ENCODE results near the gene DNAH2.
"Not testable (repeated sequence)": the region's sequence is repeated elsewhere in the genome, so short reads cannot be mapped to it uniquely, and the experiment has no call there.

Gene DNAH2

GRCh38 chr17:7780736-7781135, 63.2 kb downstream of the DNAH2 start:
- DNase-seq: no peak

- no peak for DNase-seq
Observed at GRCh38 chr17:7781429-7781828, 63.9 kb downstream of the DNAH2 start.

GRCh38 chr17:7782240-7782639, 64.7 kb downstream of the DNAH2 start:
- no peak for DNase-seq

DNA sequence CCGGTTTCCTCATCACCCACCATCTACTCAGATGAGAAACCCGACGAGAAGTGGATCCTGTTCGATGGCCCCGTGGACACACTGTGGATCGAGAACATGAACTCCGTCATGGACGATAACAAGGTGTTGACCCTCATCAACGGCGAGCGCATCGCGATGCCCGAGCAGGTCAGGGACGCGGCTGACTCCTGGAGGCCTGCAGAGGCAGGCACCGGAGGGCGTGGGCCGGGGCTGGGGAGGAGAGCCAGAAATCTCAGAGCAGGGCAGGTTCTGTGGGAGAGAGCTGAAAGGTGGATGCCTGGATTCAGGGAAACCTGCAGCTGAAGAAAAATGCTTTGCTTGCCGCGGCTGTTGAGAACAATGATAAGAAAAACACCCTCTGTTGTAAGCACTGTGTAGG, 69.3 kb downstream of the DNAH2 start:
- no peak for DNase-seq

GRCh38 chr17:7789131-7789530, 71.6 kb downstream of the DNAH2 start:
- DNase-seq: no peak

DNA sequence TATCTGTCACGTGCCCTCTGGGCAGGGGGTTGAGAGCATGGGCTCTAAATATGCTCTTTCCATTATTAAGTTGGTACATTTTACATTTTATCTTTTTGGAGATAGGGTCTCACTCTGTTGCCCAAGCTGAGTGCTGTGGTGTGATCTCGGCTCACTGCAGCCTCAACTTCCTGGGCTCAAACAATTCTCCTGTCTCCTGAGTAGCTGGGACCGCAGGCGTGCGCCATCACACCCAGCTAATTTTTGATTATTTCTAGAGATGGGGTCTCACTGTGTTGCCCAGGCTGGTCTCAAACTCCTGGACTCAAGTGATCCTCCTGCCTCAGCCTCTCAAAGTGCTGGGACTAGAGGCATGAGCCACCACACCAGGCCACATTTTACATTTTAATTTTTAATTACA, 72.6 kb downstream of the DNAH2 start:
- no peak for DNase-seq

- no peak for DNase-seq
Observed at GRCh38 chr17:7792611-7793010, 75.1 kb downstream of the DNAH2 start.

DNA sequence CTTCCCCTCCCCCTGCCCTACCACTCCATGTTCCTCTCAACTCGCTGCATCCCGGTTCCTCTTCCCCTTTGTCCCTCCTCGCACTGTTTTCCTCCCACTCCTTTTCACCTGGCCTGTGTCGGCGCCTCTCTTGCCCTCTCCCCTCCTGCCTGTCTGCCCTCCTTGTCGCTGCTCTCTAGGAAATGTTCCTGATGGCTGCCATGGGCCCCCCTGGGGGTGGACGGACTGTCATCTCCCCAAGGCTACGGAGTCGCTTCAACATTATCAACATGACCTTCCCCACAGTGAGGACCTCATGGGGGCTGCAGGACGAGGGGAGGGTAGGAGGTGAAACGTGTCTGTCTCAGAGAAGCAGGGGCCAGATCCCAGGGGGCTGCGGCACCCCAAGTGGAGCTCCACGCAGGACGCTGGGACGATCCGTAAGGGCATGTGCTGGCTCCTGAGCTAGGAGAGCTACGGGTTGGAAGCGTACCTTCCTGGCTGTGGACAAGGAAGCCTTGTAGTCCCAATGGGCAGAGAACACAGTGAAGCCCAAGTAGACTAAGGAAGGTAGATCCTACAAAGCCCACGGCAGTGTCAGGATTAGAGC, 76.6 kb downstream of the DNAH2 start:
- DNase-seq: no peak

DNA sequence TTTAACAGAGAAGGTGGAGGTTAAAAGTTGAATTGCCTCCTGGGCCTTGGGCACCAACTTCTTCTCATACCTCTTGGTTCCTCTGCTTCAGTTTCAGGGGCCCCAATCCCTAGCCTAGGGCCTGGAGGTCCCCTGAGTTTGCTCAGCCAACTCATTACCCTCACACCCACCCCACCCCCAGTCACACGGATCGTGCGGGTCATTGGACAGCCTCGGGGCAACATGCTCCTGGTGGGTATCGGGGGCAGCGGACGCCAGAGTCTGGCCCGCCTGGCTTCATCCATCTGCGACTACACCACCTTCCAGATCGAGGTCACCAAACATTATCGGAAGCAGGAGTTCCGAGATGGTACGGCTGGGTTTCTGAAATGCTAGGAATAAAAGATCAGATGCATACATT, 80.4 kb downstream of the DNAH2 start:
- DNase-seq: no peak

- DNase-seq: no peak
Observed at GRCh38 chr17:7798839-7799238, 81.3 kb downstream of the DNAH2 start.

- DNase-seq: no peak
Observed at GRCh38 chr17:7803981-7804380, 86.4 kb downstream of the DNAH2 start.

- no peak for DNase-seq
Observed at GRCh38 chr17:7806587-7806986, 89.0 kb downstream of the DNAH2 start.

- DNase-seq: no peak
Observed at GRCh38 chr17:7807206-7807605, 89.7 kb downstream of the DNAH2 start.

DNA sequence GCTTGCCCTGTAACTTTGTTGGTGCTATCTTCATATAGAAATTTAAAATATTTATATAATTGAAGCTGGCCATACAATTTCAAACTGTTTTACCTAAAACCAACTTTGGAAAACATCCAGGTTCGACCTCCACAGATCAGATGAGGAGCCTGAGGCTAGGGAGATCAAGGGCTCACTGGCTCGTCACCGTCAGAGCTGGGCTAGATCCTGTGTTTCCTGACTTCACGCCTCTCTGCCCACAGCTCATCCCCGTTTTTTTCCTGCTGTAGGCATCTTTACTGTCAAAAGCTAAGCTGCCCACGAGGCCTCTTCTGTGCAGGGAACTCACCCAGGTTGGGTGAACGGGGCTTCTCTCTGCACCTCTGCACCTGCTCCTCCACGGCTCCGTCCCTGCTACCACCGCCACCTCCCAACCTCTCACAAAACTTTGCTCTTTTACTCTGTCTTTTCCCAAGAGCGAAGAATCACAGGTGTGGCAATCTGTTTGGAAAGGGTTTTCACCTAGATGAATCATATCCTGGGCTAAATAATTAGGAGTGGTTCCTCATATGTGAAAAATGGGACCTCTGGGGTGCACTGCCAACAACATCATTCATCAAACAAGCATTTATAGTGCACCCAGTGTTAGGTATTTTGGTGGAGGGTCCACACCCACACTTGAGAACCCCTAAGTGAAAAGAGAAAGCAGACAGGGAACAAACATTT, 91.7 kb downstream of the DNAH2 start:
- DNase-seq: no peak

- not testable (repeated sequence) for DNase-seq
Observed at GRCh38 chr17:7809791-7810343, 92.3 kb downstream of the DNAH2 start.

- no peak for DNase-seq
Observed at GRCh38 chr17:7811251-7811650, 93.7 kb downstream of the DNAH2 start.

- no peak for DNase-seq
Observed at GRCh38 chr17:7814969-7815368, 97.4 kb downstream of the DNAH2 start.

DNA sequence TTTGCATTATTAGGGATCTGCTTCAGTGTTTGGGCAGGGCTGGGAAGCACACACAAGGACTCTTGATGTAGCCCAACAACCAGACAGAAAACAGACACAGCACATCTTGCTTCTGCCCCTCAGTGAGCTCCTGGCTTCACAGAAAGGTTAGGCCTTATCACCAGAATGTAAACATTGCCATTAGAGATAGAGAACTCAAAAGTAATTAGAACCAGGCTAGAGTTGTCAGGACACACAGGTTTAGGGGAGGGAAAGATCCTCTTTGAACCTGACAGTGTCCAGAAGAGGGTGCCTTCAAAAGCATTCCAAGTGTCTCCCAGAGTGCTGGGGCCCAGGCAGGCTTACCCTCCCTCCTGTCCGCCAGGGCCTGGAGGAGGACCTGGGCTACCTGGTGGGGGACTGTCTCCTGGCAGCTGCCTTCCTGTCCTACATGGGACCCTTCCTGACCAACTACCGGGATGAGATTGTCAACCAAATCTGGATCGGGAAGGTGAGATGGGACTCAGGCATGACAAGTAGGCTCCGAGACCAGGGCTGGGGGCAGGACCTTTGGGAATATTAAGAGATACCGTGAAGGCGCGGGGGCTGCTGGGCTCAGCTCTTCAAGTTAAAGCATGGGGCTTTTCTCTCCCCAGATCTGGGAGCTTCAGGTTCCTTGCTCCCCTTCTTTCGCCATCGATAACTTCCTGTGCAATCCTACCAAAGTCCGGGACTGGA, 99.5 kb downstream of the DNAH2 start:
- DNase-seq: no peak

GRCh38 chr17:7817643-7817964, 100.1 kb downstream of the DNAH2 start:
- DNase-seq: no peak

DNA sequence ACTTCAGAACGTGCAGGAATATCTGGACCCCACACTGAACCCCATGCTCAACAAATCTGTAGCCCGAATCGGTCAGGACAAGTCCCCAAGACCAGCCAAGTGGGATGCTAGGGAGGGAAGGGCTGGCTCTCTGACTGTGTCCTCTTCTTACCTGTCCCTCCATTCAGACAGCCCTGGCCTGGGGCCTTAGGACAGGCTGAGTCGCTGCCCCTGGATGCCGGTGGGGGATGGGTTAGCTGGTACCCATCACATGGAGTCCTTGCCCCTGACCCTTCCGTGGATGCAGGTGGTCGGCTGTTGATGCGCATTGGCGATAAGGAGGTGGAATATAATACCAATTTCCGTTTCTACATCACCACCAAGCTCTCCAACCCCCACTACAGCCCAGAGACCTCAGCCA, 100.5 kb downstream of the DNAH2 start:
- no peak for DNase-seq

DNA sequence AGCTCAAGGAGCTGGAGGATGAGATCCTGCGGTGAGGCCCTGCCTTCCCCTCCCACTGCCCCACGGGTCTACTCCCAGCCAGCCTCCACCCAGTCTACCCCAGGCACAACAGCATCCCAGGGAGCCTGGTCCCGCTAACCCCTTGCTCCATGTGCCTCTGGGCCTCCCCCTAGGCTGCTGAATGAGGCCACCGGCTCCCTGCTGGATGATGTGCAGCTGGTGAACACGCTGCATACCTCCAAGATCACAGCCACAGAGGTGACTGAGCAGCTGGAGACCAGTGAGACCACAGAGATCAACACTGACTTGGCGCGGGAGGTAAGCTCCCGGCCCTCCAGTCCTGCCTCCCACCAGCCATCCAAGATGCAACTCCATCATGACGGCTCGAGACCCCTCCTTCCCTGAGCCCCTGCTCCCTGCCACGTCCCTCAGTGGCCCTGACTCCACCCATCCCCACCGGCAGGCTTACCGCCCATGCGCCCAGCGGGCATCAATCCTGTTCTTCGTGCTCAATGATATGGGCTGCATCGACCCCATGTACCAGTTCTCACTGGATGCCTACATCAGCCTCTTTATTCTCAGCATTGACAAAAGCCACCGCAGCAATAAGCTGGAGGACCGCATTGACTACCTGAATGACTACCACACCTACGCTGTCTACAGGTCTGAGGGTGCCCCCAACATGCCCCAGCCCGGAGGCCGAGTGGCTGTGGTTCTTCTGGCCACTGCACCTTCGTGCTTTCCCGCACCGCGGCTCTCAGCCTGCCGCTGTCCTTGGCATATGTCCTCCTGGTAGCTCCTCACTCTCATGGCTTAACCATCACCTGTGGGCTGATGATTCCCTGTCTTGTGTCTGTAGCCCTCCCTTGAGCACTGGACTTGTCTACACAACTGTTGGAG, 101.5 kb downstream of the DNAH2 start:
- no peak for DNase-seq

DNA sequence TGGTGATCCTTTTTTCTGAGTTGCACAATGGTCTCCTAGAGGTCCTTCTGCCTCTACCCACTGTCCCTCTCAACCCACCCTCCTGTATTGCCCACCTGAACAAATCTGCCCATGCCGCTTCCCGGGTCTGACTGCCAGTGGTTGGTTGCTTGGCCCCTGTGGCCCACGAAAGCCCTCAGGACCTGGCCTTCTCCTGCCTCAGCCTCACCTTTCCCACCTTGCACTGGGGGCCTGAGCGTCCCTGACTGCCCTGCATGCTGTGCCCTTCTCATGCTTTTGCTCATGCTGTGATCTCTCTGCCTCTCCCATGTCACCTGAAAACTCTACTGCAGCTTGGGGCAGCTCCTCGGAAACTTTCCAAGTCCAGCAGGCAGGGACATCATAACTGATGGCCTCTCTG, 102.7 kb downstream of the DNAH2 start:
- DNase-seq: no peak

DNA sequence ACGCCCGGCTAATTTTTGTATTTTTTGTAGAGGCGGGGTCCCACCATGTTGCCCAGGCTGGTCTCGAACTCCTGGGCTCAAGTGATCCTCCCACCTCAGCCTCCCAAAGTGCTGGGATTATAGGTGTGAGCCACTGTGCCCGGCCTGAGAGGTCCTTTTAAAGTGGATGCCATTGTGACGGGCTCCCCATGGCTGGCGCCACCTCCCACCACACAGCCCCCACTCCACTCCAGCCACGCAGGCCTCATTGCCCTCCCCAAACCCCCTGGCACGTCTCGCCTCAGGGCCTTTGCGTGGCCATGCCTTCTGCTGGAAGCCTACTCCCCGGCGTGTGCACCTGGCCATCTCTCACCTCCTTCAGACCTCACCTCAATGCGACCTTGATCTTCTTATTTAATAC, 104.6 kb downstream of the DNAH2 start:
- DNase-seq: no peak
